Measurements from ENCODE around the gene CRHBP.

CRHBP gene

DNA sequence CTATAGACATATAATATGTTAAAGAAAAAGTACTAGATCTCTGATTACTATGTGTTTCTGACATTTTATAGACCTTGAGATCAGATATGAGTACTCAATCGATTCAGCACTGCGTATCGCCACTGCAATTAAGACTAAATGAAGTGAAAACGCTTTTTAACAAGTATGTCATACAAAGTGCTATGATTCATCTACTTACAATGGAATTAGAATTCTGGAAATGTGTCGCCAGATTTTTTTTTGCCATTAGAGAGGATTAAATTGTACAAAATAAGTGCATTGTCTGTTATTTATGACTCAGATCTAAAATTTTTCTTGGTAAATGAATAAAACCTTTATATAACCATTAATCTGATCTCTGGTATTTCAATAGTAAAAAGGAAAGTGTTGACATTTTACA lies 57.4 kb downstream of the CRHBP start:
- no peak for TF ChIP-seq CTCF (conservative IDR thresholded peaks at IDR 0.05; ENCODE audit: control insufficient read depth, insufficient read depth, low read depth, low read length)
- DNase-seq (ENCODE audit: low read depth) = no peak
- no peak overlapping the region for H3K4me3 ChIP-seq (ENCODE audit: control insufficient read depth, low read depth, low read length)

DNA sequence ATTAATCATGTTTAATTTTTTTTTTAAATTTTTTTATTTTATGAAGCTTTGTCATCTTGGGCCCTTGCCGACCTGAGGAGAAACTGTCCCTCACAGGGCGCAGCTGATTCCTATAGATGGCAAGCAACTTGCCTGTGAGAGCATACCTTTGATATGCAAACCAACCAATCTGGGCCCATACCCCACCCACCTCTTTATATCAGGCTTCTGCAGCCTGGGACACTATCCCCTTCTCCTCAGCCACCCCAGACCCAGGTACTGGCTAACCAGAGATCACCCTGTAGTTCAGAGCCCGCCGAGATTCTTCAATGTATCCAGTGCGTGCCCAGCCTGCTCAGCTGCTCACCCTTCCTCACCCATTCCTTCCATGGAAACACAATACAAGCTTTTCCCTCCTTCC lies 58.7 kb downstream of the CRHBP start:
- no peak overlapping the region for H3K4me3 ChIP-seq (ENCODE audit: control insufficient read depth, low read depth, low read length)
- no peak for TF ChIP-seq CTCF (conservative IDR thresholded peaks at IDR 0.05; ENCODE audit: control insufficient read depth, insufficient read depth, low read depth, low read length)
- no peak for DNase-seq (ENCODE audit: low read depth)

- peak; percentile 10 for DNase-seq (ENCODE audit: low read depth)
- no peak for TF ChIP-seq CTCF (conservative IDR thresholded peaks at IDR 0.05; ENCODE audit: control insufficient read depth, insufficient read depth, low read depth, low read length)
- no peak overlapping the region for H3K4me3 ChIP-seq (ENCODE audit: control insufficient read depth, low read depth, low read length)
Observed at GRCh38 chr5:77012601-77013000, 59.8 kb downstream of the CRHBP start.

- peak; percentile 32 for TF ChIP-seq CTCF (conservative IDR thresholded peaks at IDR 0.05; ENCODE audit: control insufficient read depth, insufficient read depth, low read depth, low read length)
- no peak overlapping the region for H3K4me3 ChIP-seq (ENCODE audit: control insufficient read depth, low read depth, low read length)
- DNase-seq (ENCODE audit: low read depth) = peak; percentile 73
Observed at GRCh38 chr5:77015938-77016569, 63.2 kb downstream of the CRHBP start.

- TF ChIP-seq CTCF (conservative IDR thresholded peaks at IDR 0.05; ENCODE audit: control insufficient read depth, insufficient read depth, low read depth, low read length) = no peak
- no peak for DNase-seq (ENCODE audit: low read depth)
- H3K4me3 ChIP-seq (ENCODE audit: control insufficient read depth, low read depth, low read length) = no peak overlapping the region
Observed at GRCh38 chr5:77016962-77017361, 64.1 kb downstream of the CRHBP start.

- H3K4me3 ChIP-seq (ENCODE audit: control insufficient read depth, low read depth, low read length) = no peak overlapping the region
- TF ChIP-seq CTCF (conservative IDR thresholded peaks at IDR 0.05; ENCODE audit: control insufficient read depth, insufficient read depth, low read depth, low read length) = no peak
- no peak for DNase-seq (ENCODE audit: low read depth)
Observed at GRCh38 chr5:77017668-77018067, 64.8 kb downstream of the CRHBP start.
